IMR-90 (cell line): ENCODE measurements around the gene MPI. TPM values are rescaled to one million over a fixed set of nuclear protein-coding genes. Genes with fewer than 3 reads are reported as not detected.

Experiments used
- ATAC-seq: fragments of 200-7000 bp; cut with Tn5 transposase; 2 replicates; pipeline ENCODE4 v1.9.1; 2020; ENCODE audit warnings: low read depth, mild to moderate bottlenecking, moderate library complexity
- BruUV-seq: library from RNA; stranded (reverse); fragments of 400-500 nt; replicated peaks from 2 replicates; lab custom pipeline; 2021; lab: Mats Ljungman, UMichigan
- CTCF ChIA-PET: fragments of 300-600 bp; formaldehyde crosslinking; extraction: SDS; loops from one replicate; lab custom pipeline; 2021; ENCODE audit warnings: antibody characterized with exemption; lab: Yijun Ruan, JAX
- POLR2A ChIA-PET: fragments of 300-600 bp; sonication (Branson Sonifier 250); formaldehyde crosslinking; loops from one replicate; lab custom pipeline; 2022; ENCODE audit warnings: antibody characterized with exemption; ENCODE audit not compliant: unreplicated experiment; lab: Charles Lee
- DNase-seq: peaks from one replicate; pipeline ENCODE4 v3.0.0; 2013
- H2AFZ ChIP-seq: replicated peaks from 2 replicates; pipeline ENCODE3; 2013; ENCODE audit warnings: low read length, mild to moderate bottlenecking; ENCODE audit not compliant: poor library complexity
- H2AK5ac ChIP-seq: 2 replicates; pipeline ENCODE4 v1.6.1; 2013; ENCODE audit warnings: low read depth, low read length, inconsistent platforms
- H2AK9ac ChIP-seq: replicated peaks from 2 replicates; pipeline ENCODE3; 2013; ENCODE audit warnings: mild to moderate bottlenecking, low read depth, low read length, moderate library complexity; ENCODE audit not compliant: poor library complexity
- H2BK120ac ChIP-seq: 2 replicates; pipeline ENCODE4 v1.6.1; 2013; ENCODE audit warnings: low read depth, low read length, inconsistent platforms
- H2BK15ac ChIP-seq: 3 replicates; pipeline ENCODE4 v1.6.1; 2013; ENCODE audit warnings: low read depth, low read length, inconsistent platforms
- H2BK20ac ChIP-seq: 2 replicates; pipeline ENCODE4 v1.6.1; 2013; ENCODE audit warnings: low read depth, mild to moderate bottlenecking, inconsistent platforms, low read length, moderate library complexity
- H2BK5ac ChIP-seq: 2 replicates; pipeline ENCODE4 v1.6.1; 2013; ENCODE audit warnings: mild to moderate bottlenecking, low read depth, low read length, inconsistent platforms; ENCODE audit not compliant: poor library complexity, severe bottlenecking
- H3K14ac ChIP-seq: replicated peaks from 2 replicates; pipeline ENCODE4 v1.6.1; 2013; ENCODE audit warnings: low read depth, low read length, inconsistent platforms
- H3K18ac ChIP-seq: 2 replicates; pipeline ENCODE4 v1.6.1; 2013; ENCODE audit warnings: low read depth, low read length, control low read depth
- H3K23ac ChIP-seq: 2 replicates; pipeline ENCODE4 v1.6.1; 2013; ENCODE audit warnings: low read depth, low read length, inconsistent platforms
- H3K27ac ChIP-seq: 2 replicates; pipeline ENCODE4 v1.5.1; 2013; ENCODE audit warnings: mild to moderate bottlenecking, control low read depth, low read length; ENCODE audit not compliant: insufficient read depth
- H3K27me3 ChIP-seq: 2 replicates; pipeline ENCODE4 v1.6.1; 2013; ENCODE audit warnings: low read length; ENCODE audit not compliant: control insufficient read depth, insufficient read depth
- H3K36me3 ChIP-seq: 2 replicates; pipeline ENCODE4 v1.6.1; 2013; ENCODE audit warnings: low read length, mixed read lengths; ENCODE audit not compliant: control insufficient read depth, insufficient read depth
- H3K4ac ChIP-seq: 2 replicates; pipeline ENCODE4 v1.6.1; 2013; ENCODE audit warnings: low read depth, low read length, inconsistent platforms
- H3K4me1 ChIP-seq: 2 replicates; pipeline ENCODE4 v1.6.1; 2013; ENCODE audit warnings: low read length, mixed read lengths; ENCODE audit not compliant: control insufficient read depth, insufficient read depth
- H3K4me2 ChIP-seq: 2 replicates; pipeline ENCODE4 v1.6.1; 2013; ENCODE audit warnings: low read depth, mild to moderate bottlenecking, control low read depth, low read length, moderate library complexity
- H3K4me3 ChIP-seq: 2 replicates; pipeline ENCODE4 v1.5.1; 2013; ENCODE audit warnings: low read depth, mild to moderate bottlenecking, control low read depth, low read length, moderate library complexity; ENCODE audit not compliant: insufficient read depth
- H3K56ac ChIP-seq: 2 replicates; pipeline ENCODE4 v1.6.1; 2013; ENCODE audit warnings: low read length, inconsistent platforms; ENCODE audit not compliant: insufficient read depth; ENCODE audit errors: extremely low read depth
- H3K79me1 ChIP-seq, 2 experiments: 2 replicates each; pipeline ENCODE4 v1.6.1; 2013; ENCODE audit warnings: low read length in 2 of 2, inconsistent platforms in 1 of 2, low read depth in 1 of 2
- H3K9ac ChIP-seq: 2 replicates; pipeline ENCODE4 v1.6.1; 2013; ENCODE audit warnings: low read depth, low read length, control low read depth
- H3K9me1 ChIP-seq: 2 replicates; pipeline ENCODE4 v1.6.1; 2013; ENCODE audit warnings: low read length, inconsistent platforms; ENCODE audit not compliant: insufficient read depth
- H3K9me3 ChIP-seq: 2 replicates; pipeline ENCODE4 v1.6.1; 2013; ENCODE audit warnings: low read length; ENCODE audit not compliant: control insufficient read depth, insufficient read depth
- H4K20me1 ChIP-seq: 2 replicates; pipeline ENCODE4 v1.6.1; 2013; ENCODE audit warnings: low read length, inconsistent platforms; ENCODE audit not compliant: insufficient read depth
- H4K5ac ChIP-seq: 2 replicates; pipeline ENCODE4 v1.6.1; 2013; ENCODE audit warnings: mild to moderate bottlenecking, low read depth, low read length, control low read depth
- H4K8ac ChIP-seq, 2 experiments: 2 replicates each; pipeline ENCODE4 v1.6.1; 2013; ENCODE audit warnings: low read depth in 2 of 2, low read length in 2 of 2, control low read depth in 1 of 2, inconsistent platforms in 1 of 2
- H4K91ac ChIP-seq: 2 replicates; pipeline ENCODE4 v1.6.1; 2013; ENCODE audit warnings: low read depth, low read length, inconsistent platforms; ENCODE audit not compliant: insufficient read depth
- BHLHE40 ChIP-seq: fragments of 150-350 bp; IDR thresholded peaks from 2 replicates; pipeline ENCODE4 v1.6.1; 2016; ENCODE audit warnings: mild to moderate bottlenecking, low read depth, low read length
- POLR2A ChIP-seq: IDR thresholded peaks from 2 replicates; pipeline ENCODE4 v1.6.1; 2012; ENCODE audit warnings: mild to moderate bottlenecking, low read depth, low read length
- WGBS, 2 experiments: methylation state at CpG; one replicate each; pipeline versions ENCODE4 v1.1.5 to v1.1.7; 2013; ENCODE audit warnings: missing lambda C conversion rate in 2 of 2; ENCODE audit not compliant: insufficient read length in 1 of 2; ENCODE audit errors: extremely low coverage in 2 of 2; 5-methylcytosine and 5-hydroxymethylcytosine counted together
- dilution Hi-C: fragments of 300-500 bp; cut with HindIII; formaldehyde crosslinking; loops from one replicate; pipeline ENCODE4 v1.14.3; 2018; ENCODE audit warnings: low sequenced_read_pairs; ENCODE audit not compliant: unreplicated experiment
- in situ Hi-C: fragments of 300-500 bp; cut with MboI; formaldehyde crosslinking; loops from 3 replicates; pipeline ENCODE4 v1.14.3; 2019; ENCODE audit warnings: low sequenced_read_pairs, inconsistent platforms, mixed read lengths
- intact Hi-C: fragments of 100-400 bp; cut with micrococcal nuclease; formaldehyde crosslinking; loops from 2 replicates; pipeline ENCODE4 v1.10.0; 2022
- polyA plus RNA-seq, 3 experiments: library from polyadenylated mRNA; depleted of rRNA; stranded (reverse); fragments of >200 nt; gene quantifications; 2 replicates each; pipeline ENCODE4 v1.2.3, GENCODE V29; 2012; ENCODE audit warnings: low replicate concordance in 1 of 3
- total RNA-seq: library from RNA; depleted of rRNA; stranded (reverse); fragments of >200 nt; gene quantifications from 2 replicates; pipeline ENCODE4 v1.2.3, GENCODE V29; 2012

The MPI gene
- total and polyA plus RNA-seq, 2 of the 4 experiments (the other 2 are of a cell fraction), result 80.1 to 91.8 TPM

GRCh38 chr15:74863239-74864056 is 26.4 kb upstream of the MPI start:
- H3K9me1 ChIP-seq, result peaks cover 28% of the 10 kb centered on the region
- no peaks in the 10 kb centered on the region for H3K9me3 ChIP-seq
- TF ChIP-seq POLR2A (no peak), BHLHE40 (peak; percentile 57)
- no peak overlapping the region for H2BK5ac ChIP-seq
- no peak overlapping the region for H2BK120ac ChIP-seq
- DNase-seq (peak; percentile 31), ATAC-seq (peak; percentile 55)
- ChIA-PET CTCF (no interaction called here), POLR2A (no interaction called here)
- intact Hi-C loops (no loop called here), in situ Hi-C loops (no loop called here), dilution Hi-C loops (no loop called here)
- H3K27me3 ChIP-seq, result no peaks in the 10 kb centered on the region
- H3K23ac ChIP-seq, result peak overlapping the region; percentile 39; the same call in 1 of the 2 replicates
- H4K91ac ChIP-seq, result no peak overlapping the region
- H4K8ac ChIP-seq, result no peak overlapping the region
- H3K9ac ChIP-seq, result peak overlapping the region; percentile 29; the same call in 1 of the 2 replicates
- H4K5ac ChIP-seq, result no peak overlapping the region
- no peak overlapping the region for H3K4me3 ChIP-seq
- H3K56ac ChIP-seq, result no peak overlapping the region
- H3K36me3 ChIP-seq, result peaks cover under 1% of the 10 kb centered on the region
- H3K4me2 ChIP-seq, result no peak overlapping the region
- H3K14ac ChIP-seq, result no peak overlapping the region
- H2BK20ac ChIP-seq, result no peak overlapping the region
- H2BK15ac ChIP-seq, result no peak overlapping the region
- H3K79me1 ChIP-seq, result peaks cover 12 to 75% of the 10 kb centered on the region in 2 experiments
- WGBS, 2 experiments, result 92% methylated on average over 5 of the region's 11 CpGs; no CpG with 5 or more reads in 1 of the 2 experiments
- no peak overlapping the region for H3K18ac ChIP-seq
- no peak overlapping the region for H2AFZ ChIP-seq
- H3K4ac ChIP-seq, result no peak overlapping the region
- H2AK5ac ChIP-seq, result no peak overlapping the region
- H3K4me1 ChIP-seq, result peaks cover 7% of the 10 kb centered on the region
- H2AK9ac ChIP-seq, result no peak overlapping the region
- H4K20me1 ChIP-seq, result peaks cover 72% of the 10 kb centered on the region
- no TSS peak for BruUV-seq
- H3K27ac ChIP-seq, result no peak overlapping the region
